ENCODE measurements around the gene PRDM8.

DNA sequence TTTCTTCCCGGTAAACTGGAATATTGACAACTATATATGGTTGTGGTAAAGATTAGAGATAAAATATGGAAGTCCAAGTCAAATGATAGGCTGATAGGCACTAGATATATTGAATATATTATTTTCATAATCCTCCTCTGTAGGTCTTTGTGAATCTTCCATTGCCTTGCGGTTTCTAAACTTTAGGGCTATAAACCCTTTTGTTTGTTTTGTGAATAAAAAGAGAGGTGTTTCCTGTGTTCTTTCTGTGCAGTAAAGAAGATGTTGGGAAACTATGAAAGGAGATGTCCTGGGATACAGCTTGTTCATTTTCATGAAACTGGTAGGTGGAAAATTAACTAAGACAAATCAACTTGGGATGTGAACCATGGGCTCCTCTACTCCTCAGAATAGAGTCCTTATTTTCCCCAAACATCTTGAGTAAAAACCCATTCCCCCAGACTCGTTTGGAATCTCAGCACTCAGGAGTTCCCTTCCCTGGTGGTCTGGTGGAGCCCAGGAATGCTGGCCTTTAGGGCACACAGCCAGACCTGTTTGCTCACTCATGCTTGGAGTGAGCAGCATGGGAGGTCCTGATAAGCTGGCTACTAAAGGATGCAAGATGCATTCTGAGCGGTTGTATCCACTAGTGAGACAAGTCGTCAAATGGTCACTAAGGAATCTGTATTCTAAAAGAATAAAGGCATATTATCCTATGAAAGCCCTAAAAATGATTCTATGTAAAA is 22.2 kb downstream of the PRDM8 start:
- no peak for TF ChIP-seq POLR2A (IDR thresholded peaks at IDR 0.05; ENCODE audit: low read depth)
- TF ChIP-seq, protein P1, sequence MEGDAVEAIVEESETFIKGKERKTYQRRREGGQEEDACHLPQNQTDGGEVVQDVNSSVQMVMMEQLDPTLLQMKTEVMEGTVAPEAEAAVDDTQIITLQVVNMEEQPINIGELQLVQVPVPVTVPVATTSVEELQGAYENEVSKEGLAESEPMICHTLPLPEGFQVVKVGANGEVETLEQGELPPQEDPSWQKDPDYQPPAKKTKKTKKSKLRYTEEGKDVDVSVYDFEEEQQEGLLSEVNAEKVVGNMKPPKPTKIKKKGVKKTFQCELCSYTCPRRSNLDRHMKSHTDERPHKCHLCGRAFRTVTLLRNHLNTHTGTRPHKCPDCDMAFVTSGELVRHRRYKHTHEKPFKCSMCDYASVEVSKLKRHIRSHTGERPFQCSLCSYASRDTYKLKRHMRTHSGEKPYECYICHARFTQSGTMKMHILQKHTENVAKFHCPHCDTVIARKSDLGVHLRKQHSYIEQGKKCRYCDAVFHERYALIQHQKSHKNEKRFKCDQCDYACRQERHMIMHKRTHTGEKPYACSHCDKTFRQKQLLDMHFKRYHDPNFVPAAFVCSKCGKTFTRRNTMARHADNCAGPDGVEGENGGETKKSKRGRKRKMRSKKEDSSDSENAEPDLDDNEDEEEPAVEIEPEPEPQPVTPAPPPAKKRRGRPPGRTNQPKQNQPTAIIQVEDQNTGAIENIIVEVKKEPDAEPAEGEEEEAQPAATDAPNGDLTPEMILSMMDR (IDR thresholded peaks at IDR 0.05), result no peak

Measured in esophagus muscularis mucosa (tissue), 3 donors.